HG02840 (cell line): ENCODE data around the gene LIPH.
"Not testable (repeated sequence)": the region's sequence is repeated elsewhere in the genome, so short reads cannot be mapped to it uniquely, and the experiment has no call there.

Source experiments
- ATAC-seq: cut with Tn5 transposase; IDR thresholded peaks from one replicate; pipeline ENCODE4 v1.9.1; 2021; ENCODE audit warnings: mild to moderate bottlenecking, moderate library complexity, moderate number of reproducible peaks; ENCODE audit not compliant: unreplicated experiment, low FRiP score

Gene LIPH

GRCh38 chr3:185552358-185552877 is at the start of gene LIPH:
LIPH (minus strand) TSS chr3:185552588; CDS start chr3:185552471, 117 bp downstream.
- ATAC-seq, result no peak

DNA sequence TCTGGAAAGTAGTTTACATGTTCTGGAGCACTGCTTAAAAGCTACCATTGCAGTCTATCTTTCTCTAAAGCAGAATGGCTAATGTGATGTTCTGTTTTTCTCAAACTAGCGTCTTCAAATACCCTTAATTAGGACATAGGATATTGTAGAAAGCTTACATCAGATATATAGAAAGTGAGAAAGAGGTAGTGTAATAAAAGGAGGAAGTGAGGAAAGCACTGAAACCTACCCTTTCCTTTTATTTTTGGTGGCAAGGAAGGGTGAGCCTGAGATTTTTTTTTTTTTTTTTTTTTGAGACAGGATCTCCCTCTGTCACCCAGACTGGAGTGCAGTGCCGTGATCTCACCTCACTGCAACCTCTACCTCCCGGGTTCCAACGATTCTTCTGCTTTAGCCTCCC is 43.1 kb upstream of the LIPH start:
- ATAC-seq, result no peak

GRCh38 chr3:185594073-185594472 is 41.7 kb upstream of the LIPH start:
- no peak for ATAC-seq

GRCh38 chr3:185586686-185587039 is 34.3 kb upstream of the LIPH start:
- ATAC-seq, result no peak

DNA sequence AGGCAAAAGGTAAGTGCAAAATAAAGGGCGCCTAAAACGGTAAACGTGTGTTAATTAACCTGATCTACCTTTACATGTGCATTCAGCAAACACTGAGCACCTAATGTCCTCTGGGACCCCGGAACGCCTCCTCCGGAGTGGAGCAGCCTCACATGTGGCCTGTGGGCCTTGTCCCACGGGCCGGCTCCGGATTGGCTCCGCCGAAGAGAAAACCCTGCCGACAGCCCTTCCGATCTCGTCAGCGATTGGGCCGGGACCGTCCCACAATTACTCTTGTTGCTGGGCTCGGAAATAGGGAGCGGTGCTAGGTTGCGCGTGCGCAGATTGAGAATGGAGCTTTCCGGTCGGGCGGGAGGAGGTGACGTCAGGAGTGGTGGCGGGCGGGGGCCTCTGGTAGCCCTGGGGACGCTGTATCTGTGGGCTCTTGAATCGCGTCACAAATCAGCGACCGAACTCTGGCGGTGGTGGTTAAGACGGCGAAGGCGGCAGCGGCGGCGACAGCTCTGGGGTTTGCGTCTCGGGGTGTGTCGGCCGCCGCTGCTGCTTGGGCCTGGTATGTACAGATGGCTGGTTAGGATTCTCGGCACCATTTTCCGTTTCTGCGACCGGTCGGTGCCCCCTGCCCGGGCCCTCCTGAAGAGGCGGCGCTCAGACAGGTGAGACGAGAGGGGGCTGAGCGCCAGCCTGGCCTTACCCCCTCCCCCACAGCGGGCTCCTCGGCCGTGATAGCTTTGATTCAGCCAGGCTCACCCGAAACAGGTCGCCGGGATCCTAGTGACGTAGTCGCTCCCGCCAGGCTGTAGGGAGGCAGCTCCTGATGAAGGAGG is 33.7 kb upstream of the LIPH start, which contains the start of gene SENP2:
TSS of gene SENP2 (plus strand) at position 437 of the 827 bp plus-strand sequence. CDS start at position 556, 119 bp downstream.
- ATAC-seq, result peak; percentile 96

DNA sequence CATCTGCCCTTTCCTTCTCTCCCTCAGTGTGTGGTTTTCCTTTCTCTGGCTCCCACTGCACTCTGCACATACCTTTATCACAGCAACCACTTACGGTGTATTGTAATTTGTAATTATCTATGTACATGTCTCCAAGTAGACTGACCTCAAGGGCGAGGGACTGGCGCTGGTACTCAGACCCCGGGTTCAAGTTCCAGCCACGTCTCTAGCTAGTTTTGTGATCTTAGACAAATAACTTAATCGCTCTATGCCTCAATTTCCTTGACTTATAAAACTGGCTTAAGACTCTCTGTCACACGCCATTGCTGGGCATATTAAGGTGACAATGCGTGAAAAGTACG is 33.1 kb upstream of the LIPH start:
- ATAC-seq, result no peak

GRCh38 chr3:185584686-185585085 is 32.3 kb upstream of the LIPH start:
- ATAC-seq, result no peak

GRCh38 chr3:185583925-185584324 is 31.5 kb upstream of the LIPH start:
- no peak for ATAC-seq

GRCh38 chr3:185582871-185583270 is 30.5 kb upstream of the LIPH start:
- ATAC-seq, result no peak

GRCh38 chr3:185582236-185582635 is 29.8 kb upstream of the LIPH start:
- no peak for ATAC-seq

- ATAC-seq, result not testable (repeated sequence)
Measured at GRCh38 chr3:185575108-185575869, 22.9 kb upstream of the LIPH start.

DNA sequence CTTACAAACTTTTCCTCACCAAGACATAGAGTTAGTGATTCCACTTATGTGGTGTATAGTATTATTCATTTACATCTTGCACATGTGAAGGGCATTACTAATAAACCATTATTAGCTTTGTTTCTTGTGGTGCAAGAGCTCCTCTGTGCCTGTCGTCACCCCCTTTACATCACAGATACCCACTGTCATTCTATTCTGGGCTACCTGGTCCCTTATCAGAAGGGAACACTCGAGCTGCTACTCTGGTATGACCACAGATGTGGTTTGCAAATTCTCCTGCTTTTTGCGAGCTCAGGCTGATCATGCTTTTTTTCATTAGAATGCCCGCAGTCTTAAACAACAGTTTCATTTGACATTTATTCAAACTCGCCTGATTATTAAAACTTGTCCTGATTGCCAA is 19.8 kb upstream of the LIPH start:
- ATAC-seq, result no peak

GRCh38 chr3:185561958-185562357 is 9.6 kb upstream of the LIPH start:
- ATAC-seq, result no peak

DNA sequence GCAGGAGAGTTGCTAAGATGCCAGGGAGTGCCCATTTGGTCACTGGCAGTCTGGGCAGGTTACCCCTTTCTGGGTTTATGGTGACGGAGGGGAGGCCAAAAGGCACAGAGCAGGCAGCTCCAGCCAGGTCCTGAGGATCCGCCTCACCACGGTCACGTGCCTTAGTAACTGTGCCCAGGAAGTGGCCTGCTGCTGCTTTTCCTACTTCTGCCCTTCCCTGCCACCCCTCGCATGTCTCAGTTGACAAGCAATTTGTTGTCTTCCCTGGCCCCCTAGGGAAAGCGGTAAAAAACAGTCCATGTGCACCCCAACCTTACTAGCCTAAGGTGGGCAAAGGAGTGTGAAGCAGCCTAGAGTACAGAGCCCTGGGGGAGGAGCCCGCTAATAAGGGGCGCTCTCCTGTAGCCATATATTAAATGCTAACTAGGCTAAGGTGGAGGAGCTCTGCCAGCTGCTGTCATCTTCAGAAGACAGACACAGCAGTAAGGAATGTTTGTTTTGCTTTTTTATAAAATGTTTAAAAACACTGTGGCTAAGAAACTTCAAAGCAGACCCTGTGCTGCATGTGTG is 9.1 kb upstream of the LIPH start:
- ATAC-seq, result no peak

- ATAC-seq, result no peak
Measured at GRCh38 chr3:185560676-185561075, 8.3 kb upstream of the LIPH start.

- ATAC-seq, result no peak
Measured at GRCh38 chr3:185559706-185560090, 7.3 kb upstream of the LIPH start.

GRCh38 chr3:185558395-185558794 is 6.0 kb upstream of the LIPH start:
- no peak for ATAC-seq

- ATAC-seq, result not testable (repeated sequence)
Measured at GRCh38 chr3:185556640-185557039, 4.3 kb upstream of the LIPH start.

GRCh38 chr3:185555860-185556347 is 3.5 kb upstream of the LIPH start:
- ATAC-seq, result no peak

DNA sequence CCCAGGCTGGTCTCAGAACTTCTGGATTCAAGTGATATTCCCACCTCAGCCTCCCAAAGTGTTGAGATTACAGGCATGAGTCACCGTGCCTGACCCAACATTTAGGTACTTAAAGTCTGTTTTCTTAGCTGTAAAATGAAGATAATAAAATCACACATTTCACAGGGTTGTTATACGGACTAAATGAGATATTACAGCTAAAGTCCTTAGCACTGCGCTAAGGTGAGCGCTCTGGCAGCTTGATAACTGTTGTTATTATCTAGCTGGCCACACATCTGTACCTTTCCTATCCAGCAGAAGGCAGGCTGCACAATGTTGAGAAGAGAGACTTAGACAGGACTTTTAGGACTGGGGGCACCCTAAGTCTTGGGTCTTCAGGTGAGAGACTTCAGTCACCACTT is 2.7 kb upstream of the LIPH start:
- ATAC-seq, result no peak

DNA sequence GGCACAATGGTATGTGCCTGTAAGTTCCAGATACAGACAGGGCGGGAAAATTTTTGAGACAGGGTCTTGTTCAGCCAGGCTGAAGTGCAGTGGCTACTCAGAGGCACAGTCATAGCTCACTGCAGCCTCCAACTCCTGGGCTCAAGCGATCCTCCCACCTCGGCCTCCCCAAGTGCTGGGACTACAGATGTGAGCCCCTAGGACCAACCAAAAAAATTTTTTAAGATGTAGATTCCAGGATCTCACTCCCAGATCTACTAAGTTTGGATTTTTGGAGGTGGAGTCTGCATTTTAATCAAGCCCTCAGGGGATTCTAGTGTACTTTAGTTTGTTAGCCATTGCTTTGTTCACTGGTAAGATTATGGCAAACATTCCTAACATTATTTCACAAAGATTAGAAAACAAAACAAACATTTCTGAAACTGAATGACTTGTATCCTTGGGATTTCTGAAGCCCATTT is 2.7 kb downstream of the LIPH start:
- ATAC-seq, result no peak
